HuH-7 (cell line): ENCODE data around the gene COLEC12.

Source experiments
- DNase-seq: peaks from one replicate; pipeline ENCODE4 v3.0.0; 2011; ENCODE audit warnings: low spot score

Gene COLEC12

DNA sequence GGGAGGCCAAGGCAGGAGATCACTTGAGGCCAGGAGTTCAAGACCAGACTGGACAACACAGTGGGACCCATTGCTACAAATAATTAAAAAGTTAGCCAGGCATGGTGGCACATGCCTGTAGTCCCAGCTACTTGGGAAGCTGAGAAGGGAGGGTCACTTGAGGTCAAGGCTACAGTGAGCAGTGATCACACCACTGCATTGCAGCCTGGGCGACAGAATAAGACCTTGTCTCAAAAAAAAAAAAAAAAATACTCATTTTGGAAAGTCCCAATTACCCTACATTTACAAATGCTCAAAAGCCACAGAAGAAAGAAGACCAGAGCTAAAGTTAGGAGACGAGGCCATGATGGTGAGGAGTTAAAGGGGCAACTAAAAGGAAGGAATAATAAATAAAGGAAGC lies 61.9 kb downstream of the COLEC12 start:
- no peak for DNase-seq

- DNase-seq, result no peak
Measured at GRCh38 chr18:435940-436339, 64.6 kb downstream of the COLEC12 start.

DNA sequence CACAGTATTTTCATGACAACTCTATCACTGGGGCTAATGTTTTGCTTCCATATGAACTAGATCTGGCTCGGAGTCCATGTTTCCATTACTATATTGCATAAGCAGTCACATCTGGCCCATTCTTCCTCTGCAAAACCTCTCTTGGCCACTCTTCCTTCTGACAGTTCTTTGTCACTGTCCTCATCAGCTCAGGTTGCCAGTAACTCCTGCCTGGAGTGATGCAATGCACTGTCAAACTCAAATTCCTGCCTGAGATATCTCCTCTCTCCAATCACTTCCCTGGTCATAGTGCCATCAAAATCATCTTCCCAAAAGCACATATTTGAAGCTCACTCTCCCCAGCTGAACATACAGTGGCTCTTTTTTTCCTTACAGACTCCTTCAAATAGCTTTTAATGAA lies 66.1 kb downstream of the COLEC12 start:
- no peak for DNase-seq

GRCh38 chr18:433960-434359 lies 66.5 kb downstream of the COLEC12 start:
- DNase-seq, result no peak

DNA sequence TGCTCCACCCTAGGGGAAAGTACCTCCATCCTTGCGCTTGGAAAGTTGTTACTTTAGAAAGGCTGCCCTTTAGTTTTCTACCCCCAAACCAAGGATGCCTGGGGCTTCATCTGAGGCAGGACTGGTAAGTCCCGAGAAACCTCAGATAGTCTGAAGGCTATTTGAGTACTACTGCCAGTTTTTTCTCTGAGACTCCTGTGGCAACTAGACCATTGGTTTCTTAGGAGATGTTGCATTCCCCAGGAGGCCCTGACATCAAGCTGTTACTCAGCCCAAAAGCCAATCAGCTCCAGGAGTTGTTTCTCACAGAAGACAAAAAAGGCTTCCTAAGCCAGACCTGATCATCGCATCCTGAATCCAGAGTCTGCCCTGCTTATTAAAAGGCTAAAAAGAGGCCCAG lies 67.2 kb downstream of the COLEC12 start:
- no peak for DNase-seq

GRCh38 chr18:432791-433190 lies 67.7 kb downstream of the COLEC12 start:
- DNase-seq, result no peak

GRCh38 chr18:429030-429429 lies 71.5 kb downstream of the COLEC12 start:
- DNase-seq, result no peak

GRCh38 chr18:427005-427404 lies 73.5 kb downstream of the COLEC12 start:
- DNase-seq, result no peak

DNA sequence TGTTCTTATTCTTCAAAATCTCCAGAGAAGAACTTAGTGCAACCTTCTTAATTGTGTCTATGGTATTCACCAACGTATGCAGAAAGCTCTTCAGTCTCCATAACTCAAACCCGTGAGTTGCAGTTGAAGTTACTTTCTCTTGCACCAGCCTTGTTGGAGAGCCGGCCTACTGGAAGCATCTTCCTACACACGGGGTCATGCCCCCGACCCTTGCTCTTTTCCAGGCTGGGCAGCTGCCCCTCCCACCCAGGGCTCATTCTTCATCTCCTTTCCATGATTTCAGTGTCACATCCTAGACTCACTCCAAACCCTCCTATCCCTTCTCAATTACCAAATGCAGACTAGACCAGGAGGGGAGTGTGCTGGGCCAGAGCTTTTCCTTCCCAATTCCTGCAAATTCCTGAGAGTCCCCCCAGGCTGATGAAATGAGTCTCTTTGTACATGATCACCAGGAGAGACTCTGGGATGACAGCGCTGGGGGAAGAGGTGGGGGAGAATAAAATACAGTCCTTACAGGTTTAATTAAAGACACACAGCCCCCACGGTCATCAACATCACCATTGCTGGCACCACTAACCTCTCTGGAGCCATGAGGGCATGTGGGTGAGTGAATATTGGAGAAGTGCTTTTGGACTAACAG lies 75.3 kb downstream of the COLEC12 start:
- DNase-seq, result no peak

GRCh38 chr18:424668-425067 lies 75.8 kb downstream of the COLEC12 start:
- DNase-seq, result no peak

- DNase-seq, result no peak
Measured at GRCh38 chr18:424071-424661, 76.3 kb downstream of the COLEC12 start.

- DNase-seq, result no peak
Measured at GRCh38 chr18:422966-423365, 77.5 kb downstream of the COLEC12 start.

DNA sequence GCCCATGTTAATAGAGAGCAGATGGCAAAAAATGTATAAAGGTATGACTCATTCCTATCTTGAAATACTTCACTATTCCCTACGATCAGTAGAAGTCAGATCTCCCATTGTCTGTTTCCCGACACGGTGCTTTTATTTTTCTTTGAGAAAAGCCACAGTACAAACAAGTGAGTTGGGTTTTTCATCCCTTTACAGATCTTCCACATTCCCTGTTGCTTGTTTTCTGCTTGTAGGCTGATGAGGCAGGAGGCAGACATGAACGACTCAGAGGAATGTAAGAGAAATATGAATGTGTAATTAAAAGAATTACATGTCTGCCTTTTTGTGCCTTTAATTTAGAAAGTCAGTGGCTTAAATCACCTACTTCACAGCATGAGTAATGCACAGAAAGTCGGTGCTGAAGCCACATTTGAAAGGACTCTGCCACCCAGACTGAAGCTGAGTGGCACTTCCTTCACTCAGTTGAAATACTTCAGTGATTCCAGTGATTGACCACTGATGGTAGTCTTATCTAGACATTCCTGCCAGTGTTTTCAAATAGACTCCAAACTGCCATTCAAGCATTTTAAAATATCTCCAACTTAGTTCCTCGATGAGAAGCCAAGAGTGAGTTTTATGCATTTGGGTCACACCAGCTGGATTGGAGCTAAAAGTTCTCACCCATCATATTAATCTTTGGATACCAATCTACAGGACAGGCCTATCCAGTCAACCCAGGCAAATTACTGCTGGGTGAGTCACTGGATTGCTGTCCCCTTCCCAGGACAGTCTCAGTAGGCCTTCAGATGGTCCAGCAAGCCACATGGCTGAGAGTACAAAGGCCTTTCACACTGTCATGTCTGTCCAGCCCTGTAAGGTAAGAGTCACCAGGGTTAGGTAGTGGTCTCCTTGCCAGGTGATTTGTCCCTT lies 79.0 kb downstream of the COLEC12 start:
- DNase-seq, result no peak

GRCh38 chr18:420661-421246 lies 79.7 kb downstream of the COLEC12 start:
- DNase-seq, result no peak

DNA sequence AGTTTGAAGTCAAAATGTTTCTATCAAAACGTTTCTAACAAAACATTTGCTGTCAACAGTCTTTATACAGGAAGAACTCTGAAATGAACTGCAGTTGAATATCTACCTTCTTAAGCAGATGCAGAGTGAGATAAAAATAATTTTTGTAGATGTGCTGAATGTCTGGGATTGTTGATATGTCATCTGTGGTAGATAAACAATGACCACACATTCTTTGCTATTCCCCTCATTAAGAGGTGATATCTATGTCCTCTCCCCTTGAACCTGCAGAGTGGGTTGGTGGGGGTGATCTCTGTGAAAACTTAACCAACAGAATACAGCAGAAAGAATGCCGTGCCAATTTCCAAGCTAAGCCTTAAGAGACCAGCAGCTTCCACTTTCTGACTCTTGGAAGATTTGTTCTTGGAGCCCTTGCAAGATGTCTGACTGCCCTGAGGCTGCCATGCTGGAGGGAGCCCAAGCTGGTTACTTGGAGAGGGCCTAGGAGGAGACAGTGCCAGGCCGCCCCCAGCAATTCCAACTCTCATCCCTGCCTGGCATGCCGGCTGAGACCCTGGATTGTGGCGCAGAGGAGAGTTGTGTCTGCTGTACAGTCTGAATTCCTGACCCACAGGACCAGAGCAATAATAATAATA lies 80.8 kb downstream of the COLEC12 start:
- no peak for DNase-seq

DNA sequence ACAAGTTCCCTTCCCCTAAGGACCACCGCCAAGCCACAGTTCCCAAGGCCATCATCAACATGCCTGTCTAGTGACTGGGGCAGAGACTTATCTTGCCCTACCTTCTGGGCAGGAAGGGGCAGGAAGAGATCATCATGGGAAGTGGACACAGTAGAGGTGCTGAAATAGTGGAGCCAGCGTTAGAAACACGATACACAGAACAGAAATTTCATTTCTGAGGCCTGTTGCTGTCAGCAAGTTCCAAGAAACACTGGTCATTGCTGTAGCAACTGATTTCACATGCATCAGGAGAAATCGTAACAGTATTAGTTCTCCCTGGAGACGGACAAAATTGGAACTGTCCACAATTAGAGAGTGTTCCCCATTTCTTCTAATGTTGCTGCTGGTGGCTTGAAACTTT lies 83.0 kb downstream of the COLEC12 start:
- DNase-seq, result no peak

GRCh38 chr18:416930-417329 lies 83.6 kb downstream of the COLEC12 start:
- DNase-seq, result no peak

GRCh38 chr18:415617-416612 lies 84.6 kb downstream of the COLEC12 start:
- DNase-seq, result no peak

- no peak for DNase-seq
Measured at GRCh38 chr18:415047-415446, 85.5 kb downstream of the COLEC12 start.

- DNase-seq, result no peak
Measured at GRCh38 chr18:413233-413632, 87.3 kb downstream of the COLEC12 start.

DNA sequence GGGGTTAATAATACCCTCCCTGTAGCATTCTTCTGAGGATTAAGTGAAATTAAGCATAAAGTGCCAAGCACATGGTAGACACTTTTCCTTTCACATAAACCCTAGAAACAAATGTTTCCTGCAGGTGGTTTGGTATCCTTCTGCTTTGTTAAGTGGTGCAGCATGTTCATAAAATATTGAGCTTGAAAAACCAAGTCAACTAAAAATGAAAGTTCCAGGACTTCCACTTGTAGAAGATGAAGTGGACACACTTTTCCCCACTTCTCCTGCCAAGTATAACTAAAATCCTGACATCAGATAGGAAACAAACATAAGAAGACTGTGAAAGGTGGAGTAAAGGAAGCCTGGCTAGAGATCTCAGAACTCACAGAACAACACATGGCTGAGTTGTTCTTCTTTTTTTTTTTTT lies 90.5 kb downstream of the COLEC12 start:
- DNase-seq, result no peak
